Measurements from ENCODE around the gene NDST3.

DNA sequence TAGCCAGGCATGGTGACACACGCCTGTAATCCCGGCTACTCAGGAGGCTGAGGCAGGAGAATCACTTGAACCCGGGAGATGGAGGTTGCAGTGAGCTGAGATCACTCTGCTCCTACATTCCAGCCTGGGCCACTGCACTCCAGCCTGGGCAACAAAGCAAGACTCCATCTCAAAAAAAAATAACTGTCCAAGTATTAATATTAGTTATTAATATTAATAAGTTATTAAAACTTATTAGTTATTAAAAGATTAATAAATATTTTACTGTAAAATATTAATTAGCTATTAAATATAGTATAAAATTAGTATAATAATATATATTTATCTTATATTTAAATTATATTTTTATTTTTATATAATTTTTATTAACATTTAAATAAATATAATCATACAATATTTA is 19.5 kb upstream of the NDST3 start:
- TF ChIP-seq POLR2A (IDR thresholded peaks at IDR 0.05) (no peak), CTCF (IDR thresholded peaks at IDR 0.05) (no peak), POLR2AphosphoS5 (IDR thresholded peaks at IDR 0.05; ENCODE audit: insufficient read depth in 1 of 2, low read depth in 1 of 2) (no peak)
